GM19025 (cell line): ENCODE results near the gene WFDC1.
"Not testable (repeated sequence)": the region's sequence is repeated elsewhere in the genome, so short reads cannot be mapped to it uniquely, and the experiment has no call there.

ENCODE experiments used
- ATAC-seq: cut with Tn5 transposase; IDR thresholded peaks from one replicate; pipeline ENCODE4 v1.9.1; 2021; ENCODE audit warnings: mild to moderate bottlenecking, low read depth, moderate library complexity; ENCODE audit not compliant: unreplicated experiment

Gene WFDC1

GRCh38 chr16:84324434-84325262 lies 30.0 kb downstream of the WFDC1 start:
- no peak for ATAC-seq

DNA sequence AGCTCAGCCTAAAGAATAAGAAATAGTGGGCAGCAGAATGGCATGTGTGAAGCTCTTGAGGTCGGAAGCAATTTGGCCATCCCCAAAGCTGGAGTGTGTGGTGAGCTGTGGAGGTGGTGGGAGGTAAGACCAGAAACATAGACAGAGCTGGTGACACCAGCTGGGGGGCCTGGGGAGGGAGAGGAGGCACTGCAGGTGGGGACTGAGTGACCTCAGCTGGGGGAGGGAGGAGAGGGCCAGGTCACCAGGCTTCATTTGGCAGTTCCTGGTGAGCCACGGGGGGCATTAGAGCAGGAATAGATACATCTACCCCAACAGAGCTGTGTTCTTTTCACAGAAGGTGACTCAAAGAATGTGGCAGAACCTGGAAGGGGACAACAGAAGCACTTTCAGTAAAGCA lies 31.9 kb downstream of the WFDC1 start:
- ATAC-seq = no peak

DNA sequence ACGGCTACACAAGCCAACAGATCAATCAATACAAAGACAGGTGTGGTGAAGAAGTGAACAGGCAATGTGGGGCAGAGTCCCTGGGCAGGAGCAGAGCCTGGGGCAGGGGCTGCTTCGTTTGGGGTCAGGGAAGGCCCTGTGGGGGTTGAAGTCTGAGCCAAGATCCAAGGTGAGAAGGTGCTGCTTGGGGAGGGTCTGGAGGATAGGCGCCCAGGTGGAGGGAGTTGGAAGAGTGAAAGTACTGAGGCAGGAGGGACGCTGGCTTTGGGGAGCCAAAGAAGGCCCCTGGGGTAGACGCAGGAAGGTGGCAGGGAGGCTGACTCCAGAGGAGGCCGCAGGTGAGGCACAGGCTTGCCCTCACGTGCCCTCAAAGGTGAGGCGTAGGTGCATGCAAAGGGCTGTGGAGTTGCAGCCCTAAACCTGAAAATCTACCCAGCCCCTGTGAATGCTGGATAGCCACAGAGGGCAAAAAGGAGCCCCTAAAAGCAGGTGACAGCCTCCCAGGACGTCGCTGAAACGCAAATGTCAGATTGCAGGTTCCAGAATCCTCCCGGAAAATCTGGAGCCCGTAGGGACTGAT lies 33.3 kb downstream of the WFDC1 start:
- ATAC-seq = no peak

- no peak for ATAC-seq
Measured at GRCh38 chr16:84329016-84329415, 34.3 kb downstream of the WFDC1 start.

GRCh38 chr16:84329843-84330684 lies 35.4 kb downstream of the WFDC1 start:
- ATAC-seq = no peak

DNA sequence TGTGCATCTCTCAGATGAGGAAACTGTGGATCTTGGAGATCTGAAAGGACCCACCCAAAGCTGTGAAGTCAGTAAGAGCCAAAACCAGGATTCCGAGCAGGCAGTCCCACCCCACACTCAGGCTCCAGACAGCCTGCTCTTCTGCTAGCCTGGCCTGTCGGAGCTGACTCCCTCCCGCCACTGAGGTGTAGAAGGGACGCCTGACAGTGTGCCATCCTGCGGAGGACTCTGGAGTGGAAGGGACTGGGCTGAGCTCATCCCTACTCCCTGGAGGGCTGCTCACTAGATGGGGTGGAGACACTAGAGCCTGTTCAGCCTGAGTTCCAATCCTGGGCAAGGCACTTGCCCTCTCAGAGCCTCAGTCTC lies 36.0 kb downstream of the WFDC1 start:
- no peak for ATAC-seq

DNA sequence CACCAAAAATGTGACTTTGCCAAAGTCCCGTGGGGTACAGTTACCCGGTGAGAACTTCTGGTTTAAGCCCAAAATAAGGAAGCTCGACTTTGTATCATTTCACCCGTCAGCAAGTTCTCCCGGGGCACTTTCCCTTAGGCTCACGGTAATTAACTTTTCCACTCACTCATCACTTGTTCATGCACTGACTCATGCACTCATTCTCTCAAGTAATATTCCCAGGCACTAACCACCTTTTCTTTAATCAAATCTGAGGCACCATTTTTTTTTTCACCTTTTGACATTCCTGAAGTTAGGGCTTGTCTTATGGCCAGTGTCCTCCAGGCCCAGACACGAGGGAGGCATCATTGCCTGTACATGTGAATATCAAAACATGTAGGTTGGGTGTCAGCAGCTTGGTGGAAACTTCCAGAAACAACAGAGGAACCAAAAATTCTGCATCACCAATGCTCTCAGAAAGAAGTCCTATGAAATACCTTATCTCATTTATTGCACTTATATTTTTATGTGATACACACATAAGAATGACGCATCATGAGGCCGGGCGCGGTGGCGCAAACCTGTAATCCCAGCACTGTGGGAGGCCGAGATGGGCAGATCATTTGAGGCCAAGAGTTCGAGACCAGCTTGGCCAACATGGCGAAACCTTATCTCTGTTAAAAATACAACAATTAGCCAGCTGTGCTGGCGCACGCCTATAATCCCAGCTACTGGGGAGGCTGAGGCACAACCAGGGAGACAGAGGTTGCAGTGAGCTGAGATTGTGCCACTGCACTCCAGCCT lies 37.5 kb downstream of the WFDC1 start:
- ATAC-seq = no peak

- ATAC-seq = no peak
Measured at GRCh38 chr16:84332975-84333684, 38.5 kb downstream of the WFDC1 start.

DNA sequence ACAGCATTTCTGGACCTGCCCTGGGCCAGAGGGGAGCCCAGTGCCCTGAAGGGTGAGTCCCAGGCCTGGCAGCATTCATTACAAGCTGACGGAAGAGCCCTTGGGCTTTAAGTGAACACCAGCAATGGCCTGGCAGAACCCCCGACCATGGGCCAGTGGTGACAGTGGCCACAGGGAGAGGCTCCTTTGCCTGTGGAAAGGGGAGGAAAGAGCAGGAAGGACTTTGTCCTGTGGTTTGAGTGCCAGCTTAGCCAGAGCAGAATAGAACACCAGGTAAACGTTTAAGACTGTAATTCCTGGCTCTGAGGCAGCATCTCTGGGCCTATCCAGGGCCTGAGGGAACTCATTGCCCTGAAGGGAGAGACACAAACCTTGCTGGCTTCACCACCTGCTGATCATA lies 39.4 kb downstream of the WFDC1 start:
- ATAC-seq = no peak

DNA sequence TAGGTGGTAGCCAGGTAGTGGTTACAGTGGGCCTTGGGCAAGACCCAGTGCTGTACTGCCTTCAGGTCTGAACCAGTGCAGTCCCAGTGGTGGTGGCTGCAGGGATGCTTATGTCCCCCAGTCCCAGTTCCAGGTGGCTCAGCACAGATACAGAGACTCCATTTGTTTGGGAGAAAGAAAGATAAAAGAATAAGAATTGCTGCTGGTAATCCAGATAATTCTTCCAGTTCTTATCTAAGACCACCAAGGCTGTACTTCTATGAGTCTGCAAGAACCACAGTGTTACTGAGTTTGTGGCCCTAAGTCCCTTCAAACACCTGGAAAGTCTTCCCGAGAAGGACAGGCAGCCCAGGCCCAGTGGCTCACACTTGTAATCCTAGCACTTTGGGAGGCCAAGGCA lies 39.8 kb downstream of the WFDC1 start:
- no peak for ATAC-seq

DNA sequence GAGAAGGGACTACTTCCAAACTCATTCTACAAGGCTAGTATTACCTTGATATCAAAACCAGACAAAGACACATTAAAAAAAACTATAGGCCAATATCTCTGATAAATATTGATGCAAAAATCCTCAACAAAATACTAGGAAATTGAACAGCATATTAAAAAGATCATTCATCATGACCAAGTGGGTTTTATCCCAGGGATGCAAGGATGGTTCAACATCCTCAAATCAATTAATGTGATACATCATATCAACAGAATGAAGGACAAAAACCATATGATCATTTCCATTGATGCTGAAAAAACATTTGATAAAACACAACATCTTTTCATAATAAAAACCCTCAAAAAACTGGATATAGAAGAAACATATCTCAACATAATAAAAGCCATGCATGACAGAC lies 42.6 kb downstream of the WFDC1 start:
- not testable (repeated sequence) for ATAC-seq

GRCh38 chr16:84339311-84339710 lies 44.6 kb downstream of the WFDC1 start:
- ATAC-seq = no peak

DNA sequence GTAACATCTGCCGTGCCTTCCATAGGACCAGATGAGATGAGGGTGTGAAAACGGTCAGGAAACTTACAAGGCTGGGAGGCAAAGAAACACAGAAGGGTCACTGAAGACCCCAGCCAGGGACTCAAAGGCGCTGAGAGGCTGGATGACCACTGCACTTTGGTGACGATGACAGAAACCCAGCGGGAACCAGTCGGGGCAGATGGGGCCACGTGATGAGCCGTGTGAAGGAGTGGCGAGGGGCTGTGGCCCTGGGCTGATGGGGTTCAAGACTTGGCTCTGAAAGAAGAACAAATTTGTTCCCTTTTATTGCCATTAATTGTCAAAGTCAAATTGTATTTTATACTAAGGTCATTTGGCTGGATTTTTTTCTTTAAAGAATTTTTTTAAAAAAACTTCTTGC lies 45.1 kb downstream of the WFDC1 start:
- ATAC-seq = no peak

GRCh38 chr16:84340325-84341040 lies 45.8 kb downstream of the WFDC1 start:
- no peak for ATAC-seq

DNA sequence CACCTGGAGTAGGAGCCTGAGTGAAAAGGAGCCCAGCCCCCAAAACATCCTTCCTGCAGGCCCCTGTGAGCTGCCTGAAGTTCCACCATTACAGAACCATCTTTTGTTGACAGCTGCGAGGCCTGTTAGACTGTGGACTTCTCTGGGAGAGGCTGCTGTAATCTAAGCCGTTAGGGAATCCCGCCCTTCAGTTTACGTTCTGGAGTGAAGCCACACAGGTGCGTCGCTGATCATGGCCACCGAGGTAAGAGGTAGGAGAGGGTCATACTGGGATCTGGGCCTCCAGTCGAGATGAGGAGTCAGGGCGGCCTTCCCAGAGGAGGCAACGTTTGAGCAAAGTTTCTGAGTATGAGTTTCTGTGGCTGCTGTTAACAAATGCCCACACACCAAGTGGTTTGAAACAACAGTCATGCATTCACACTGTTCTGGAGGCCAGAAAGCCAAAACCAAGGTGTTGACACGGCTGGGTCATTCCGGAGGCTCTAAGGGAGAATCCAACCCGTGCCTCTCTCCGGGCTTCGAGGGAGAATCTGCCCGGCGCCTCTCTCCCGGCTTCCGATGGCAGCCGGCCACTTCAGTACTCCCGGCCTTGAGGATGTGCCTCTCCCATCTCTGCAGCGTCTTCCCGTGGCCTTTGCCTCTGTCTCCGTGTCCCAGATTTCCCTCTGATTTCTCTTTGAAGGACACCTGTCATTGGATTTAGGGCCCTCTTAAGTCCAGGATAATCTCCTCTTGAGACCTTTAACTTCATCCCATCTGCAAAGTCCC lies 47.0 kb downstream of the WFDC1 start:
- no peak for ATAC-seq

- not testable (repeated sequence) for ATAC-seq
Measured at GRCh38 chr16:84343800-84344199, 49.1 kb downstream of the WFDC1 start.

DNA sequence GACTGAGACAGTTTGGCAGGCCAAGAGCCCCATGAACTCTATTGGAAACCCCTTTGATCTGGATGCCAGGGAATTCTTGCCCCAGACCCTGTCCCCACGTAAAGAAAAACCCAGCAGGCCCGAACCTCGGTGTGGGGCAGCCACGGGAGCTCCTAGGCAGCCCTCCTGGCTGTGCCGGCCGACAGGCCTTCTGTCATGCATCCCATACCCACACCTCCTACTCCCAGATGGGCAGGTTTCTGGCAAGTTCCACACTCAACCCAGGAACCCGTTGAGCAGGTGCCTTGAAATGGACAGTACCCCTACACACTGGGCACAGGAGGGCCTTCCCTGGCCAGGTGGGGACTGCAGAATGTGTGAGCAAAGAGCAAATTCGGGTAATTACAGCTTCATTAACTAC lies 50.1 kb downstream of the WFDC1 start:
- no peak for ATAC-seq

GRCh38 chr16:84347161-84347560 lies 52.5 kb downstream of the WFDC1 start:
- ATAC-seq = no peak
